Measurements from ENCODE around the gene PDCD6IP.

The PDCD6IP gene

GRCh38 chr3:33895658-33896057, 97.2 kb downstream of the PDCD6IP start:
- H3K4me1 ChIP-seq (ENCODE audit: control insufficient read depth, insufficient read depth, low read length), result no peaks in the 10 kb centered on the region
- TF ChIP-seq ZNF473 (tag by site-specific recombination; IDR thresholded peaks at IDR 0.05), result no peak
- no peak for TF ChIP-seq KLF10 (tag by site-specific recombination; IDR thresholded peaks at IDR 0.05)
- TF ChIP-seq ZNF660 (tag by site-specific recombination; IDR thresholded peaks at IDR 0.05), result no peak
- TF ChIP-seq ZNF112 (tag by site-specific recombination; IDR thresholded peaks at IDR 0.05), result no peak
- TF ChIP-seq ZNF302 (tag by site-specific recombination; IDR thresholded peaks at IDR 0.05; ENCODE audit: low read depth), result no peak
- no peak for TF ChIP-seq ZNF449 (tag by site-specific recombination; IDR thresholded peaks at IDR 0.05)
- TF ChIP-seq ZFP69B (tag by site-specific recombination; IDR thresholded peaks at IDR 0.05), result no peak
- TF ChIP-seq ZNF133 (tag by site-specific recombination; IDR thresholded peaks at IDR 0.05), result no peak
- TF ChIP-seq ZFP41 (tag by site-specific recombination; IDR thresholded peaks at IDR 0.05; ENCODE audit: borderline replicate concordance), result no peak
- no peak for TF ChIP-seq ZNF404 (tag by site-specific recombination; IDR thresholded peaks at IDR 0.05)
- no peak for TF ChIP-seq HOXA7 (CRISPR knock-in tag; IDR thresholded peaks at IDR 0.05; ENCODE audit: borderline replicate concordance)
- no peak for TF ChIP-seq ZSCAN18 (tag by site-specific recombination; IDR thresholded peaks at IDR 0.05)
- no peak for TF ChIP-seq ZNF629 (tag by site-specific recombination; IDR thresholded peaks at IDR 0.05)
- TF ChIP-seq WT1 (tag by site-specific recombination; IDR thresholded peaks at IDR 0.05), result no peak
- TF ChIP-seq ZNF791 (tag by site-specific recombination; IDR thresholded peaks at IDR 0.05), result no peak
- no peak overlapping the region for H3K4me3 ChIP-seq (ENCODE audit: low read depth, low read length)
- H3K9me3 ChIP-seq (ENCODE audit: control insufficient read depth, insufficient read depth, low read depth, low read length), result no peaks in the 10 kb centered on the region
- no peaks in the 10 kb centered on the region for H3K36me3 ChIP-seq (ENCODE audit: control insufficient read depth in 2 of 2, insufficient read depth in 1 of 2, low read length in 2 of 2)
- ChIA-PET CTCF (no interaction called here), POLR2A (no interaction called here)
- H3K27ac ChIP-seq (ENCODE audit: extremely low read depth, low read depth, low read length), result no peak overlapping the region

GRCh38 chr3:33897306-33897705, 98.9 kb downstream of the PDCD6IP start:
- no peaks in the 10 kb centered on the region for H3K9me3 ChIP-seq (ENCODE audit: control insufficient read depth, insufficient read depth, low read depth, low read length)
- no peaks in the 10 kb centered on the region for H3K4me1 ChIP-seq (ENCODE audit: control insufficient read depth, insufficient read depth, low read length)
- TF ChIP-seq ZNF585B (tag by site-specific recombination; IDR thresholded peaks at IDR 0.05) (no peak), ZSCAN16 (tag by site-specific recombination; IDR thresholded peaks at IDR 0.05) (no peak), MZF1 (tag by site-specific recombination; IDR thresholded peaks at IDR 0.05; ENCODE audit: borderline replicate concordance) (no peak), ZNF114 (tag by site-specific recombination; IDR thresholded peaks at IDR 0.05) (no peak)
- POLR2A ChIA-PET, result no interaction called here
- no peak overlapping the region for H3K4me3 ChIP-seq (ENCODE audit: low read depth, low read length)
- no peaks in the 10 kb centered on the region for H3K36me3 ChIP-seq (ENCODE audit: control insufficient read depth in 2 of 2, insufficient read depth in 1 of 2, low read length in 2 of 2)
- CTCF ChIA-PET, result interaction anchor here (1.7 kb wide), 1 partner anchor 13 kb away, joined by 8 read pairs; no protein-coding TSS in a partner anchor
- no peak overlapping the region for H3K27ac ChIP-seq (ENCODE audit: extremely low read depth, low read depth, low read length)

- Histone ChIP-seq H3K9me3 (ENCODE audit: control insufficient read depth, insufficient read depth, low read depth, low read length) (no peaks in the 10 kb centered on the region), H3K4me1 (ENCODE audit: control insufficient read depth, insufficient read depth, low read length) (no peaks in the 10 kb centered on the region), H3K4me3 (ENCODE audit: low read depth, low read length) (no peak overlapping the region), H3K27ac (ENCODE audit: extremely low read depth, low read depth, low read length) (no peak overlapping the region), H3K36me3 (ENCODE audit: control insufficient read depth in 2 of 2, insufficient read depth in 1 of 2, low read length in 2 of 2) (no peaks in the 10 kb centered on the region)
- TF ChIP-seq ZNF211 (tag by site-specific recombination; IDR thresholded peaks at IDR 0.05; ENCODE audit: low read depth) (no peak), ZFP41 (tag by site-specific recombination; IDR thresholded peaks at IDR 0.05; ENCODE audit: borderline replicate concordance) (no peak), ZNF677 (tag by site-specific recombination; IDR thresholded peaks at IDR 0.05) (no peak), ZNF580 (tag by site-specific recombination; IDR thresholded peaks at IDR 0.05) (no peak), ZEB2 (tag by site-specific recombination; IDR thresholded peaks at IDR 0.05) (no peak), ZNF366 (tag by site-specific recombination; conservative IDR thresholded peaks at IDR 0.05) (no peak), ZNF664 (tag by site-specific recombination; IDR thresholded peaks at IDR 0.05) (no peak), ZNF426 (tag by site-specific recombination; IDR thresholded peaks at IDR 0.05) (no peak), BCL6B (tag by site-specific recombination; IDR thresholded peaks at IDR 0.05) (no peak), ZNF221 (tag by site-specific recombination; IDR thresholded peaks at IDR 0.05; ENCODE audit: borderline replicate concordance) (no peak), ZBTB48 (tag by site-specific recombination; IDR thresholded peaks at IDR 0.05) (no peak)
- POLR2A ChIA-PET, result no interaction called here
- CTCF ChIA-PET, result interaction anchor here (1.7 kb wide), 1 partner anchor 15 kb away, joined by 8 read pairs; no protein-coding TSS in a partner anchor
Measured at GRCh38 chr3:33898901-33899300, 100.5 kb downstream of the PDCD6IP start.
